IPS DF 6.9 (cell line): ENCODE results near the gene ZGPAT.
"Not testable (repeated sequence)": the region's sequence is repeated elsewhere in the genome, so short reads cannot be mapped to it uniquely, and the experiment has no call there.

Experiments
- DNase-seq: peaks from one replicate; pipeline ENCODE4 v3.0.0-alpha.2; 2013; ENCODE audit warnings: low read depth, low spot score
- H3K27ac ChIP-seq: one replicate; pipeline ENCODE4 v1.5.1; 2013; ENCODE audit warnings: low read length, control low read depth
- H3K27me3 ChIP-seq: 2 replicates; pipeline ENCODE4 v1.6.1; 2013; ENCODE audit warnings: mild to moderate bottlenecking, low read length; ENCODE audit not compliant: control insufficient read depth, insufficient read depth
- H3K36me3 ChIP-seq: 2 replicates; pipeline ENCODE4 v1.6.1; 2013; ENCODE audit warnings: low read length; ENCODE audit not compliant: control insufficient read depth, insufficient read depth
- H3K4me1 ChIP-seq: 2 replicates; pipeline ENCODE4 v1.6.1; 2013; ENCODE audit warnings: low read length; ENCODE audit not compliant: control insufficient read depth, insufficient read depth
- H3K4me3 ChIP-seq: 2 replicates; pipeline ENCODE4 v1.5.1; 2013; ENCODE audit warnings: mild to moderate bottlenecking, low read length
- H3K9me3 ChIP-seq: 2 replicates; pipeline ENCODE4 v1.6.1; 2013; ENCODE audit warnings: low read length, inconsistent platforms; ENCODE audit not compliant: control insufficient read depth, insufficient read depth
- WGBS: extraction: QIAGEN DNeasy Blood & Tissue Kit; methylation state at CpG from one replicate; pipeline ENCODE4 v1.1.7; 2013; ENCODE audit warnings: mixed read lengths, missing lambda C conversion rate; ENCODE audit not compliant: insufficient read length, insufficient coverage; 5-methylcytosine and 5-hydroxymethylcytosine counted together

The ZGPAT gene

GRCh38 chr20:63707558-63708300, at the start of gene ZGPAT, which contains the start of gene ARFRP1:
Gene ZGPAT (plus strand): TSS chr20:63708039. CDS start chr20:63708581, 542 bp downstream.
Gene ARFRP1 (minus strand): TSS chr20:63707976. CDS start chr20:63707091, 885 bp downstream.
- DNase-seq: peak; percentile 68
- no peak within 1 kb of the TSS for H3K27ac ChIP-seq
- H3K4me3 ChIP-seq: peak within 1 kb of the TSS; percentile 98
- H3K27me3 ChIP-seq: no peaks in the 10 kb centered on the region
- no peaks in the 10 kb centered on the region for H3K9me3 ChIP-seq
- H3K36me3 ChIP-seq: peaks cover 11% of the 10 kb centered on the region; the same call in 1 of the 2 replicates
- H3K4me1 ChIP-seq: peaks cover 2% of the 10 kb centered on the region; the same call in 1 of the 2 replicates
- no CpG with 5 or more reads among the region's 98 CpGs for WGBS

DNA sequence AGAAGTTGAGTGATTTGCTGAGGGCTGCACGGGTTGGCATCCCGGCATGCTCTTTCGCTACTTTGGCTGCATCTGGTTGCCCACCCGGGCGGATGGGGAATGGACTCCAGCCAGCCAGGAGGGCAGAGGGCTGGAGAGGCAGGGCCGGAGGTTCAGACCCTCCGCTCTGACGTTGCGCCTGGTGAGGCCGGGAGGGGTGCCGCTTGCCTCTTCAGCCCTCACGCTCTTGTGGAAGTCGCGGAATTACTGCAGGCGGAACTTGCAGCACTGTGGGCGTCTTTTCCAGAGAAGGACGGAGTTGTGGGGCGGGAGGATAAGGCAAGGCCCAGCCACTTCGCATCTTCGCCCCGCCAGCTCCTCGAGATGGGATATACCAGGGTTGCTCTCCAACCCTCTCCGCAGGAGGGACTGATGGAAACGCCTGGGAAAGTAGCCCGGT, 49.1 kb upstream of the ZGPAT start:
- Histone ChIP-seq H3K9me3 (no peaks in the 10 kb centered on the region), H3K4me3 (peak overlapping the region; percentile 82), H3K4me1 (peaks cover 6% of the 10 kb centered on the region; the same call in 1 of the 2 replicates), H3K36me3 (peaks cover 13% of the 10 kb centered on the region), H3K27ac (no peak overlapping the region), H3K27me3 (no peaks in the 10 kb centered on the region)
- no CpG with 5 or more reads among the region's 25 CpGs for WGBS
- DNase-seq: no peak

DNA sequence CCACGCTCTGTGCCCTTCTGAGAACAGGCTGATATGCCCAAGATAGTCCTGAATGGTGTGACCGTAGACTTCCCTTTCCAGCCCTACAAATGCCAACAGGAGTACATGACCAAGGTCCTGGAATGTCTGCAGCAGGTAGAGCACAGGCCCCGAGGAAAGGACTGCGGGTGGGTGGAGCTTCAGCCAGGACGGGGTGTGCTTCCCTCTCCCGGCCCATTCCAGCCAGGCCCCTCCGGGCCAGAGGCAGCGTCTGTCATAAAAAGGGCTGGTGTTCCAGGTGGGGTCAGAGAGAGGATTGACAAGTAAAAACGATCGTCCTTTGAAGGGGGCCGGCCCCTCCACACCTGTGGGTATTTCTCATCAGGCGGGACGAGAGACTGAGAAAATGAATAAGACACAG, 48.5 kb upstream of the ZGPAT start:
- peaks cover 16% of the 10 kb centered on the region for H3K36me3 ChIP-seq
- no peaks in the 10 kb centered on the region for H3K27me3 ChIP-seq

GRCh38 chr20:63660174-63660573, 47.7 kb upstream of the ZGPAT start:
- no CpG with 5 or more reads among the region's 10 CpGs for WGBS
- not testable (repeated sequence) for H3K4me1 ChIP-seq
- H3K36me3 ChIP-seq: peaks cover 18% of the 10 kb centered on the region

More for the DNA sequence above, 48.5 kb upstream of the ZGPAT start:
- Histone ChIP-seq H3K4me1 (peaks cover 5% of the 10 kb centered on the region; the same call in 1 of the 2 replicates), H3K4me3 (no peak overlapping the region; the same call in 1 of the 2 replicates), H3K27ac (no peak overlapping the region), H3K9me3 (no peaks in the 10 kb centered on the region)
- WGBS: no CpG with 5 or more reads among the region's 13 CpGs
- no peak for DNase-seq

DNA sequence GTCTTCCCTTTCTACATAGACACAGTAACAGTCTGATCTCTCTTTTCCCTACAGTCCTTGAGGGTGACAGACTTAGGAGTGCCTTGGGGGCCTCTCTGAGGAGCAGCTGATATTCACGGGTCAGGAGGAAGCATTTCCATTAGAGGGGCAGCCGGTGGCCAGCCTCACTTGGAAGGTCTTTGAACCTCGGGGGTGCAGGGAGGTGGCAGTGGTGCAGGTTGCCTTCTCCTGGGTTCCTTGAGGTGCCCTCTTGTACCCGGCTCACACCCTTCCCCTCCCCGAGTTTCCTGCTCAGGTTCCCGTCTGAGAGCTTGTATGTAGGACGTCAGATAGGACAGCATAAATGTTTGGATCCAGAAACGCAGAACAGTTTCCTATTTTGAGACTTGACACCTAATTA, 47.2 kb upstream of the ZGPAT start:
- no peak overlapping the region for H3K27ac ChIP-seq
- H3K4me3 ChIP-seq: no peak overlapping the region
- no peak for DNase-seq
- H3K36me3 ChIP-seq: peaks cover 18% of the 10 kb centered on the region
- H3K4me1 ChIP-seq: peaks cover 4% of the 10 kb centered on the region; the same call in 1 of the 2 replicates
- no CpG with 5 or more reads among the region's 8 CpGs for WGBS
- no peaks in the 10 kb centered on the region for H3K27me3 ChIP-seq
- H3K9me3 ChIP-seq: no peaks in the 10 kb centered on the region

More at GRCh38 chr20:63660174-63660573, 47.7 kb upstream of the ZGPAT start:
- H3K27ac ChIP-seq, H3K27me3 ChIP-seq, DNase-seq, H3K4me3 ChIP-seq, H3K9me3 ChIP-seq: not testable (repeated sequence)

GRCh38 chr20:63661108-63661507, 46.7 kb upstream of the ZGPAT start:
- H3K36me3 ChIP-seq: peaks cover 19% of the 10 kb centered on the region
- H3K27me3 ChIP-seq: no peaks in the 10 kb centered on the region
- peaks cover 4% of the 10 kb centered on the region; the same call in 1 of the 2 replicates for H3K4me1 ChIP-seq
- H3K27ac ChIP-seq: no peak overlapping the region
- no peak overlapping the region for H3K4me3 ChIP-seq
- WGBS: no CpG with 5 or more reads among the region's 22 CpGs
- no peak for DNase-seq
- no peaks in the 10 kb centered on the region for H3K9me3 ChIP-seq

- Histone ChIP-seq H3K27ac (no peak overlapping the region), H3K4me3 (no peak overlapping the region), H3K9me3 (no peaks in the 10 kb centered on the region), H3K27me3 (no peaks in the 10 kb centered on the region), H3K36me3 (peaks cover 24% of the 10 kb centered on the region), H3K4me1 (peaks cover 4% of the 10 kb centered on the region; the same call in 1 of the 2 replicates)
- DNase-seq: no peak
- no CpG with 5 or more reads among the region's 33 CpGs for WGBS
These were observed 45.7 kb upstream of the ZGPAT start for GRCh38 chr20:63661959-63662812.

- peaks cover 30% of the 10 kb centered on the region for H3K36me3 ChIP-seq
- DNase-seq: no peak
- no peaks in the 10 kb centered on the region for H3K9me3 ChIP-seq
- no peaks in the 10 kb centered on the region for H3K27me3 ChIP-seq
- H3K4me1 ChIP-seq: peaks cover 3% of the 10 kb centered on the region; the same call in 1 of the 2 replicates
- H3K4me3 ChIP-seq: no peak overlapping the region
- H3K27ac ChIP-seq: no peak overlapping the region
- no CpG with 5 or more reads among the region's 9 CpGs for WGBS
These were observed 45.0 kb upstream of the ZGPAT start for GRCh38 chr20:63662813-63663189.

GRCh38 chr20:63663332-63664066, 44.3 kb upstream of the ZGPAT start:
- no peak for DNase-seq
- H3K27me3 ChIP-seq: no peaks in the 10 kb centered on the region
- no peaks in the 10 kb centered on the region for H3K9me3 ChIP-seq
- no peak overlapping the region for H3K4me3 ChIP-seq
- no peak overlapping the region for H3K27ac ChIP-seq
- H3K4me1 ChIP-seq: peaks cover 3% of the 10 kb centered on the region; the same call in 1 of the 2 replicates
- peaks cover 36% of the 10 kb centered on the region for H3K36me3 ChIP-seq
- WGBS: no CpG with 5 or more reads among the region's 26 CpGs
